Activated naive CD4-positive, alpha-beta T cell treated with anti-CD3 and anti-CD28 coated beads, Interleukin-2, amount 50 U/mL, for 24 hours (primary cell): ENCODE data around the gene THBS4.
"Not testable (repeated sequence)": the region's sequence is repeated elsewhere in the genome, so short reads cannot be mapped to it uniquely, and the experiment has no call there.

Experiments
- H3K27ac Mint-ChIP-seq: one replicate; pipeline ENCODE4 v1.8.0; 2021; ENCODE audit warnings: mild to moderate bottlenecking, mixed read lengths
- H3K27me3 Mint-ChIP-seq: one replicate; pipeline ENCODE4 v1.8.0; 2021; ENCODE audit warnings: mixed read lengths
- H3K36me3 Mint-ChIP-seq: one replicate; pipeline ENCODE4 v1.8.0; 2021; ENCODE audit warnings: mixed read lengths
- H3K4me1 Mint-ChIP-seq: one replicate; pipeline ENCODE4 v1.8.0; 2021; ENCODE audit warnings: mixed read lengths
- H3K4me3 Mint-ChIP-seq: one replicate; pipeline ENCODE4 v1.8.0; 2021; ENCODE audit warnings: mild to moderate bottlenecking, mixed read lengths
- H3K9me3 Mint-ChIP-seq: one replicate; pipeline ENCODE4 v1.8.0; 2021; ENCODE audit warnings: mixed read lengths

The THBS4 gene

GRCh38 chr5:80082731-80083100, 47.6 kb downstream of the THBS4 start:
- Mint-ChIP-seq H3K4me1 (peaks cover 5% of the 10 kb centered on the region), H3K9me3 (no peaks in the 10 kb centered on the region), H3K27ac (no peak overlapping the region), H3K36me3 (peaks cover 4% of the 10 kb centered on the region), H3K4me3 (peak overlapping the region; percentile 73), H3K27me3 (no peaks in the 10 kb centered on the region)

- no peaks in the 10 kb centered on the region for H3K9me3 Mint-ChIP-seq
- H3K4me3 Mint-ChIP-seq, result peak overlapping the region; percentile 73
- peaks cover 5% of the 10 kb centered on the region for H3K4me1 Mint-ChIP-seq
- no peaks in the 10 kb centered on the region for H3K27me3 Mint-ChIP-seq
- peak overlapping the region; percentile 68 for H3K27ac Mint-ChIP-seq
- H3K36me3 Mint-ChIP-seq, result peaks cover 4% of the 10 kb centered on the region
Measured at GRCh38 chr5:80083101-80083890, 48.1 kb downstream of the THBS4 start.

GRCh38 chr5:80090884-80091166, 55.7 kb downstream of the THBS4 start:
- no peaks in the 10 kb centered on the region for H3K27me3 Mint-ChIP-seq
- peaks cover 2% of the 10 kb centered on the region for H3K36me3 Mint-ChIP-seq
- H3K9me3 Mint-ChIP-seq, result no peaks in the 10 kb centered on the region
- peaks cover 27% of the 10 kb centered on the region for H3K4me1 Mint-ChIP-seq
- no peak overlapping the region for H3K4me3 Mint-ChIP-seq
- no peak overlapping the region for H3K27ac Mint-ChIP-seq

- H3K4me3 Mint-ChIP-seq, result peak overlapping the region; percentile 7
Measured at GRCh38 chr5:80091792-80092192, 56.6 kb downstream of the THBS4 start.

GRCh38 chr5:80092486-80093107, 57.4 kb downstream of the THBS4 start:
- peak overlapping the region; percentile 53 for H3K27ac Mint-ChIP-seq

More at GRCh38 chr5:80091792-80092192, 56.6 kb downstream of the THBS4 start:
- H3K36me3 Mint-ChIP-seq, H3K9me3 Mint-ChIP-seq, H3K27me3 Mint-ChIP-seq: not testable (repeated sequence)
- Mint-ChIP-seq H3K27ac (peak overlapping the region; percentile 46), H3K4me1 (peaks cover 31% of the 10 kb centered on the region)

GRCh38 chr5:80093796-80094195, 58.6 kb downstream of the THBS4 start:
- Mint-ChIP-seq H3K4me3 (no peak overlapping the region), H3K36me3 (peaks cover 5% of the 10 kb centered on the region), H3K4me1 (peaks cover 35% of the 10 kb centered on the region), H3K9me3 (no peaks in the 10 kb centered on the region), H3K27ac (no peak overlapping the region), H3K27me3 (no peaks in the 10 kb centered on the region)

More at GRCh38 chr5:80092486-80093107, 57.4 kb downstream of the THBS4 start:
- peaks cover 35% of the 10 kb centered on the region for H3K4me1 Mint-ChIP-seq
- no peaks in the 10 kb centered on the region for H3K9me3 Mint-ChIP-seq
- H3K4me3 Mint-ChIP-seq, result peak overlapping the region; percentile 47
- H3K36me3 Mint-ChIP-seq, result peaks cover 5% of the 10 kb centered on the region
- H3K27me3 Mint-ChIP-seq, result no peaks in the 10 kb centered on the region

- H3K27me3 Mint-ChIP-seq, result no peaks in the 10 kb centered on the region
- H3K9me3 Mint-ChIP-seq, result no peaks in the 10 kb centered on the region
- H3K4me1 Mint-ChIP-seq, result peaks cover 35% of the 10 kb centered on the region
- H3K36me3 Mint-ChIP-seq, result peaks cover 5% of the 10 kb centered on the region
- H3K27ac Mint-ChIP-seq, result no peak overlapping the region
- no peak overlapping the region for H3K4me3 Mint-ChIP-seq
Measured at GRCh38 chr5:80094236-80094738, 59.1 kb downstream of the THBS4 start.

- H3K4me3 Mint-ChIP-seq, result no peak overlapping the region
- no peaks in the 10 kb centered on the region for H3K27me3 Mint-ChIP-seq
- no peaks in the 10 kb centered on the region for H3K9me3 Mint-ChIP-seq
- peaks cover 34% of the 10 kb centered on the region for H3K4me1 Mint-ChIP-seq
- H3K36me3 Mint-ChIP-seq, result peaks cover 4% of the 10 kb centered on the region
- H3K27ac Mint-ChIP-seq, result no peak overlapping the region
Measured at GRCh38 chr5:80097451-80097850, 62.3 kb downstream of the THBS4 start.

GRCh38 chr5:80101993-80102392, 66.8 kb downstream of the THBS4 start:
- H3K27ac Mint-ChIP-seq, result no peak overlapping the region
- no peak overlapping the region for H3K4me3 Mint-ChIP-seq
- peaks cover 4% of the 10 kb centered on the region for H3K36me3 Mint-ChIP-seq
- H3K4me1 Mint-ChIP-seq, result peaks cover 43% of the 10 kb centered on the region
- no peaks in the 10 kb centered on the region for H3K27me3 Mint-ChIP-seq
- no peaks in the 10 kb centered on the region for H3K9me3 Mint-ChIP-seq

GRCh38 chr5:80103371-80103770, 68.2 kb downstream of the THBS4 start:
- peaks cover 1% of the 10 kb centered on the region for H3K36me3 Mint-ChIP-seq
- H3K9me3 Mint-ChIP-seq, result no peaks in the 10 kb centered on the region
- no peak overlapping the region for H3K27ac Mint-ChIP-seq
- H3K4me3 Mint-ChIP-seq, result no peak overlapping the region
- peaks cover 45% of the 10 kb centered on the region for H3K4me1 Mint-ChIP-seq
- no peaks in the 10 kb centered on the region for H3K27me3 Mint-ChIP-seq

- Mint-ChIP-seq H3K27ac (no peak overlapping the region), H3K4me1 (peaks cover 58% of the 10 kb centered on the region), H3K36me3 (peaks cover 1% of the 10 kb centered on the region), H3K4me3 (no peak overlapping the region), H3K27me3 (no peaks in the 10 kb centered on the region), H3K9me3 (no peaks in the 10 kb centered on the region)
Measured at GRCh38 chr5:80105698-80106439, 70.7 kb downstream of the THBS4 start.

GRCh38 chr5:80106916-80107315, 71.8 kb downstream of the THBS4 start:
- H3K4me3 Mint-ChIP-seq, result no peak overlapping the region
- H3K4me1 Mint-ChIP-seq, result peaks cover 57% of the 10 kb centered on the region
- peak overlapping the region; percentile 72 for H3K27ac Mint-ChIP-seq
- H3K9me3 Mint-ChIP-seq, result no peaks in the 10 kb centered on the region
- H3K27me3 Mint-ChIP-seq, result no peaks in the 10 kb centered on the region
- peaks cover 1% of the 10 kb centered on the region for H3K36me3 Mint-ChIP-seq

- H3K4me3 Mint-ChIP-seq, result no peak overlapping the region
- no peaks in the 10 kb centered on the region for H3K27me3 Mint-ChIP-seq
- H3K4me1 Mint-ChIP-seq, result peaks cover 54% of the 10 kb centered on the region
- no peaks in the 10 kb centered on the region for H3K9me3 Mint-ChIP-seq
- H3K27ac Mint-ChIP-seq, result peak overlapping the region; percentile 38
- peaks cover 14% of the 10 kb centered on the region for H3K36me3 Mint-ChIP-seq
Measured at GRCh38 chr5:80109646-80110478, 74.7 kb downstream of the THBS4 start.

GRCh38 chr5:80111376-80111990, 76.3 kb downstream of the THBS4 start:
- H3K27ac Mint-ChIP-seq, H3K9me3 Mint-ChIP-seq, H3K27me3 Mint-ChIP-seq, H3K4me3 Mint-ChIP-seq: not testable (repeated sequence)
- Mint-ChIP-seq H3K4me1 (peaks cover 58% of the 10 kb centered on the region), H3K36me3 (peaks cover 21% of the 10 kb centered on the region)

- H3K27ac Mint-ChIP-seq, result peak overlapping the region; percentile 41
- H3K9me3 Mint-ChIP-seq, result no peaks in the 10 kb centered on the region
- no peak overlapping the region for H3K4me3 Mint-ChIP-seq
- H3K36me3 Mint-ChIP-seq, result peaks cover 20% of the 10 kb centered on the region
- H3K4me1 Mint-ChIP-seq, result peaks cover 65% of the 10 kb centered on the region
- no peaks in the 10 kb centered on the region for H3K27me3 Mint-ChIP-seq
Measured at GRCh38 chr5:80114860-80115259, 79.7 kb downstream of the THBS4 start.
